GM21619 (cell line): ENCODE results near the gene DPP6.

Source experiments
- ATAC-seq: cut with Tn5 transposase; IDR thresholded peaks from one replicate; pipeline ENCODE4 v1.9.1; 2021; ENCODE audit not compliant: unreplicated experiment

Gene DPP6

GRCh38 chr7:154390961-154391360, 338.8 kb downstream of the DPP6 start:
- ATAC-seq, result no peak

- ATAC-seq, result no peak
Observed at GRCh38 chr7:154394804-154395203, 342.6 kb downstream of the DPP6 start.

DNA sequence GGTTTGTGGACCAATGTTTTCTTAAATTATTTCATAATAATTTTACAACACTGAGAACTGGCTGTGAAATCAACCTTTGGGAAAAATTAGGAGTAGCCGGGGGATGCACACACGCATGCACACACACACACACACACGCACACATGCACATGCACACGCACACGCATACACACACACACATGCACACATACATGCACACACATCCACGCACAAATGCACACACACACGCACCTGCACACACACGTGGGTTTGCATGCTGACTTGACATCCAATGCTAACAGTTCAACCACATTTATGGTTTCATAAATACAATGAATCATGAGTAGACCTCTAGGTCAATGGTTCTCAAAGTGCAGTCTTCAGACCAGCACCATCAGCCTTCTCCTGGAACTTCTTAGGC, 354.1 kb downstream of the DPP6 start:
- ATAC-seq, result no peak

GRCh38 chr7:154409703-154410311, 357.6 kb downstream of the DPP6 start:
- ATAC-seq, result no peak

DNA sequence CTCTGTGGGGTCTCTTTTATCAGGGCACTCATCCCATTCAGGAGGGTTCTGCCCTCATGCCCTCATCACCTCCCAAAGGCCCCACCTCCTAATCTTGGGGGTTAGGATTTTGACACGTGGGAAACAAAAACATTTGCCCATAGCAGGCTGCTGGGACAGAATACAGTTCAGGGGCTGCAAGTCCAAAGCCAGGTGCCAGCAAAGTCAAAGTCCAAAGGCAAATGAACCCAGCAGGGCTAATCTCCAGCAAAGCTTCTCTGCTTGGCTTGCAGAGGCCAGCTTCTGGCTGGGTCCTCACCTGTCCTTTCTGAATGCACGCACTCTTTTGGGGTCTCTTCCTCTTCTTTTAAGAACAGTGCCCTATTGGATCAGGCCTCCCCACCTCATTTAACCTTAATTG, 359.9 kb downstream of the DPP6 start:
- ATAC-seq, result no peak

- ATAC-seq, result no peak
Observed at GRCh38 chr7:154415709-154416399, 363.7 kb downstream of the DPP6 start.

- ATAC-seq, result no peak
Observed at GRCh38 chr7:154416714-154417113, 364.5 kb downstream of the DPP6 start.

GRCh38 chr7:154419344-154419743, 367.1 kb downstream of the DPP6 start:
- ATAC-seq, result no peak

DNA sequence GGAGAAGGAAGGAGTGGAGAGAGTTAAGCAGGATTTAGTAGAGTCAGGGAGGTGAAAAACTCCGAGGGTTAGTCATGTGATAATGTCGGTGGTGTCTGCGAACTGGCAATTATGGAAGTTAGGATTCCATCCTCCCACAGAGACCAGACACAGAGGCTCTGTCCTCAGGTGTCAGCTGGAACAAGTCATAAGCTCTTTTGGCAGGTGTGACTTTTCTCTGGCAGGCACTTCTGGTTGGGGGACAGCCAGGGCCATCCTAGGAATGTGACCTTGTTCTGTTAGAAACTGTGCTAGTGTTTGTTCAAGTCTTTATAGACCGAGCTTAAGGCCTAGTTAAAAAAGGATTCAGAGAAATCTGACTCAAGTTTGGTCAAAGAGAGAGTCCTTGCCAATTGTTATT, 371.0 kb downstream of the DPP6 start:
- no peak for ATAC-seq

DNA sequence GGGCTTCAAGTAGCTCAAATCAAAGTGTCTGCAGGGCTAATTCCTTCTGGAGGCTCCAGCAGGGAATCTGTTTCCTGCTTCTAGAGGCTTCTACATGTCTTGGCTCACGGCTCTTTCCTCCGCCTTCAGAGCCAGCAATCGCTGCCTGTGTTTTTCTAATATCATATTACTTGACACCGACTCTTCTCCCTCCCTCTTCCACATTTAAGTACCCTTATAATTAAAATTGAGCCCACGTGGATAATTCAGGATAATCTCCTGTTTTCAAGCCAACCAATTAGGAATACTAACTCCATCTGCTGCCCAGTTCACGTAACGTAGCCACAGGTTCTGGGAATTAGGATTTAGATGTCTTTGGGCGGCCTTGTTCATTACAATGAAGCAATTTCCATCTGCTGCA, 372.2 kb downstream of the DPP6 start:
- ATAC-seq, result no peak

DNA sequence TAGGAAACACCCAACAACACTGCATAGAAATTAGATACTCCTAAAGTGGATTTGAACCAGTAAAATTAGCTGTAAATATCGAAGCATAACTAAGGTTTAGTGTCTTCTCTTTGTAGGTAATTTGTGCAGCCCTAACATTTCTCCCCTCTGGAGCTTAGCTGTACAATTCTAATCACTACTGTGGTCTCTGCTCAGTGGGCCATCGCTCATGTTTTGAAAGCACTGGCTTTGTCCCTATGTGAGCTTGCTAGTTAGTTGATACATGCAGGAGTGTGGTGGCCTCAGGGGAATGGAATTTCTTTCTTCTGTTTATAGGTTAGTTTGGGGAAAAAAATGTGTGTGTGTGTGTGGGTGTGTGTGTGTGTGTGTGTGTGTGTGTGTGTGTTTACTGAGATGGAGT, 373.1 kb downstream of the DPP6 start:
- no peak for ATAC-seq

DNA sequence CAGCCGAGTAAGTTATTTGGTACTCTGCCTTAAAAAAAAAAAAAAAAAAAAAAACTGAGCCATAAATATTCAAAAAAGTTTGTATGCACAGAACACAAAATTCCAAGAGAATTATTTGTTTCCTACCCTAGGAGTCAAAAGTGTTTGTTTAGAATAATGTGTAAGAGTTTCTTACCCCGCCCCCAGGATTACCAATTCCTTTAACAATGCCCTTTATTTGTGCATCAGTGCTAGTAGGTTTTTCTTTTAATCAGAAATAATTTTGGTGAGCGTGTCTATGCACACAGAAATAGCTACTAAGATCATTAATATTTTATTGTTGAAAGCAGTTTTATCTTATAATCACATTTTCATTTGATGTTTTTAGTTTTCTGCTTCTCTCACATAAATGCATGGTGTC, 374.6 kb downstream of the DPP6 start:
- no peak for ATAC-seq

DNA sequence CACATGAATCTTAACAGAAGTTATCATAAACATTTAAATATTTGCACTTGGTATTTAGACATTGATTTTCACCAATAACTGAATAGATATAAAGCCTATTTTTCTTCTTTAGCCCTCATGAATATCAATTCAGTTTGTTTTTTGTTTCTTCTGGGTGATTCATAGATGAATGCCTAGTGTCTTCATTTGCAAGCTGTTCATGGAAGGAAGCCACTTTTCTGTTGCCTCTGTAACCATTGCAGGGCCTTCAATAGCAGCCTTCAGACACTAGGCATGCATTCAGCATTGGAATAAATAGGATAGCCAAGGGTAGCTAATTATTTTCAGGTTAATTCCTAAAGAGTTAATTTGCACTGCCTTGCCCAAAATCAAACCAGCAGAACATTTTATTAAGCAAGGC, 375.3 kb downstream of the DPP6 start:
- no peak for ATAC-seq

- ATAC-seq, result no peak
Observed at GRCh38 chr7:154429666-154430404, 377.6 kb downstream of the DPP6 start.

- no peak for ATAC-seq
Observed at GRCh38 chr7:154430640-154431039, 378.4 kb downstream of the DPP6 start.

DNA sequence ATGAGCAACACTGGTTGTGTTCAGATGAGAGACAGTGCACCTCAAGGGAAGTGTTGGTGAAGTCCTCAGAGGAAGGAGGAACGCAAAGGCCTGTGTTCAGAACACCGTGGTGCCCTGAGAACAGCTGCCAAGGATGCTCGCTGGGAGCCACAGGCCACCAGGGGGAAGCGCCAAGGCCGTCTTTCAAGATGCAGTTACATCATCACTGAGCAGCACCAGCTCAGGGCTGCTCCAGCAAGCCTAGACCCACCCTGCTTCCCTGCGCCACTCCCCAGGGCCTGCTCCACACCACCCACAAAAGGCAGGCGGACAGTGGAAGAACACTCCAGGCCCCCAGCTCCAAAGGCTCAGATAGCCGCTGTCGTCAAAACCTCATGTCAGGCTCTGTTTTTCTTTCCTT, 378.8 kb downstream of the DPP6 start:
- ATAC-seq, result no peak

- ATAC-seq, result no peak
Observed at GRCh38 chr7:154433632-154434598, 381.7 kb downstream of the DPP6 start.

DNA sequence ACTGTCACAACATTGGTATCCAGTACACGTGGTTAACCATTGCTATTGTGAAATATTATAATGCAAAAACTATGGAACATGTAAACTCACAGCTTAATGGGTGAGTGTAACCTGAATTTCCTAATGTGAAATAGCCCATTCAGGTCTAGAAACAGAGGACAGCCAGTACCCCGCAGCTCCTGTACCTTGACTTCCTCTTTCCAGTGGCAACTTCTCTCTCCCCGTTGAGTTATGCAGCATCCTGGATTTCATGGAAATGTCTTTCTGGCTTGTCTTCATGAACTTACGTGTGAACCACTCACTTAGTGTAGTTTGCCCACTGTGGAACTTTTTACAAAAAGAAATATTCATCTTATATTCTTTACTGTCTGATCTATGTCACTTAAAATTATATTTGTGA, 384.4 kb downstream of the DPP6 start:
- ATAC-seq, result no peak

DNA sequence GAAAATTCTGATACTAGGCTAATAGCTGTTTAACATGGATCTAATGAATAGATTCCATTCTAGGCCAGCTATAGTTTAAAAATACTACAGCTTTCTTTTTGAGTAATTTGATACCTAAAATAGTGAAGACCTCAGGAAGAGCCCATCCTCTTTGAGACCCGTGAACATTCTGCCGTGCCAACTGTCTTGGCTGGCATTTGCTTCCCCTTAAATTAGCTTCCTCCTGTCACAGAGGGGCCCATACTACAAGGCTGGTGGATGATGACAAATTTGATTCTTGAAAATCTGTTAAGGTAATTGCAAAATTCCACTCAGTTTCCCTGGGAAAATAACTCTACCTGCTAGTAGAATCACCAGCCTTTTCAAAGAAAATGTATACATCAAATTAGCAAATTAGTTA, 385.0 kb downstream of the DPP6 start:
- ATAC-seq, result no peak

GRCh38 chr7:154438571-154439367, 386.6 kb downstream of the DPP6 start:
- ATAC-seq, result no peak
